ENCODE measurements around the gene CHODL.

DNA sequence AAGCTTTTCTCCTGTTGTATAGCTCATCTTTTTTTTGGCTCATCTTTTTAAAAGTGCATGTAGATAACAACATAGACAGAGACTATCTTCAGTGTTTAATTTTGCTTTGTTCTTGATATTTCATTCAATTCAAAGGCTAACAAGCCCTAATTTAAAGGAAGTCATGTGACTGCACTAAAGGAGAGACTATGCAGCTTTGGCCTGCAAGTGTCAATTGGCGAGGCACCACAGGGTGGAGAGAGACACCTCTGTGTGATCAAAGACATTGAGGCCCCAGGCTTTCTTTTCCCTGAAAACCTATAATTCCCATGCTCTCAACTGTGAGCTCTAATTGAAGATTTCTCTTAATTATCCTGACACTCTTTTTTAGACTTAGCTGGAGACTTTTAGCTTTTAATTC lies 53.6 kb downstream of the CHODL start:
- TF ChIP-seq, protein P1, sequence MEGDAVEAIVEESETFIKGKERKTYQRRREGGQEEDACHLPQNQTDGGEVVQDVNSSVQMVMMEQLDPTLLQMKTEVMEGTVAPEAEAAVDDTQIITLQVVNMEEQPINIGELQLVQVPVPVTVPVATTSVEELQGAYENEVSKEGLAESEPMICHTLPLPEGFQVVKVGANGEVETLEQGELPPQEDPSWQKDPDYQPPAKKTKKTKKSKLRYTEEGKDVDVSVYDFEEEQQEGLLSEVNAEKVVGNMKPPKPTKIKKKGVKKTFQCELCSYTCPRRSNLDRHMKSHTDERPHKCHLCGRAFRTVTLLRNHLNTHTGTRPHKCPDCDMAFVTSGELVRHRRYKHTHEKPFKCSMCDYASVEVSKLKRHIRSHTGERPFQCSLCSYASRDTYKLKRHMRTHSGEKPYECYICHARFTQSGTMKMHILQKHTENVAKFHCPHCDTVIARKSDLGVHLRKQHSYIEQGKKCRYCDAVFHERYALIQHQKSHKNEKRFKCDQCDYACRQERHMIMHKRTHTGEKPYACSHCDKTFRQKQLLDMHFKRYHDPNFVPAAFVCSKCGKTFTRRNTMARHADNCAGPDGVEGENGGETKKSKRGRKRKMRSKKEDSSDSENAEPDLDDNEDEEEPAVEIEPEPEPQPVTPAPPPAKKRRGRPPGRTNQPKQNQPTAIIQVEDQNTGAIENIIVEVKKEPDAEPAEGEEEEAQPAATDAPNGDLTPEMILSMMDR (conservative IDR thresholded peaks at IDR 0.05): no peak
- TF ChIP-seq EZH2 (IDR thresholded peaks at IDR 0.05; ENCODE audit: low read depth): no peak
